Measurements from ENCODE around the gene BRME1. TPM values are rescaled to one million over a fixed set of nuclear protein-coding genes. Genes with fewer than 3 reads are reported as not detected.
A peak's percentile ranks its signal among the peaks of the same experiment; 100 is the strongest.

BRME1 gene
- total and polyA plus RNA-seq, 4 experiments from 2014 or later: 0.35 to 3.8 (median 1.7) TPM

DNA sequence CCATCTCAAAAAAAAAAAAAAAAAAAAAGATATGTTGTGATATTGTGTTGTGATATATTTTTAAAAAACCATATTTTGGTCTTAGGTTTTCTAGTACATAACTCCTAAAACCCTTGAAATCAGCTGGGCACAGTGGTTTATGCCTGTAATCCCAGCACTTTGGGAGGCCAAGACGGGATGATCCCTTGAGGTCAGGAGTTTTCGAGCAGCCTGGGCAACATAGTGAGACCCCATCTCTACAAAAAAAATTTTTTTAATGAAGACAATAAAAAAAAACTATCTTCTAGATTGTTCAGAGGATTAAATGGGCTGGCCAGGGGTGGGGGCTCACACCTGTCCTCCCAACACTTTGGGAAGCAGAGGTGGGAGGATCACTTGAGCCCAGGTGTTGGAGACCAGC, 45.1 kb upstream of the BRME1 start:
- Histone ChIP-seq H3K4me3 (ENCODE audit: low read length in 2 of 2) (no peak overlapping the region), H3K36me3 (ENCODE audit: insufficient read depth, low read length) (peaks cover 14% of the 10 kb centered on the region), H3K27me3 (ENCODE audit: insufficient read depth, low read length) (no peaks in the 10 kb centered on the region), H3K4me1 (ENCODE audit: insufficient read depth, low read length) (peaks cover 22% of the 10 kb centered on the region), H3K27ac (ENCODE audit: low read depth, low read length) (no peak overlapping the region), H3K9me3 (ENCODE audit: control insufficient read depth in 1 of 2, low read length in 2 of 2) (no peaks in the 10 kb centered on the region)
- peak overlapping the region in 1 of 8 donors; percentile 96 for H3K4me3 Mint-ChIP-seq
- H3K27me3 Mint-ChIP-seq: no peaks in the 10 kb centered on the region
- no peak for DNase-seq
- H3K4me1 Mint-ChIP-seq: peaks cover 12 to 28% (median 17%) of the 10 kb centered on the region in 4 donors
- ChIA-PET CTCF (ENCODE audit: partially characterized antibody) (interaction anchor here (1.5 to 3.0 kb wide), 3 partner anchors 68 to 124 kb away, joined by 4 to 10 read pairs (median 5); partner anchors contain the start of gene IL27RA), POLR2A (ENCODE audit: partially characterized antibody) (interaction anchor here (1.2 to 7.2 kb wide), 8 partner anchors 11 to 123 kb away, joined by 3 to 119 read pairs (median 12); partner anchors contain the start of genes IL27RA and RFX1)
- intact Hi-C loops (cut with micrococcal nuclease): loop anchor here (5.0 to 10.0 kb wide), 2 partner anchors 44 to 124 kb away; partner anchors contain the start of genes BRME1, CC2D1A and MISP3
- H3K27ac Mint-ChIP-seq: peak overlapping the region in 3 of 7 donors; percentile 86 to 99 (median 94)
- peaks cover 0 to 22% of the 10 kb centered on the region in 2 donors for H3K36me3 Mint-ChIP-seq
- H3K9me3 Mint-ChIP-seq: no peaks in the 10 kb centered on the region

DNA sequence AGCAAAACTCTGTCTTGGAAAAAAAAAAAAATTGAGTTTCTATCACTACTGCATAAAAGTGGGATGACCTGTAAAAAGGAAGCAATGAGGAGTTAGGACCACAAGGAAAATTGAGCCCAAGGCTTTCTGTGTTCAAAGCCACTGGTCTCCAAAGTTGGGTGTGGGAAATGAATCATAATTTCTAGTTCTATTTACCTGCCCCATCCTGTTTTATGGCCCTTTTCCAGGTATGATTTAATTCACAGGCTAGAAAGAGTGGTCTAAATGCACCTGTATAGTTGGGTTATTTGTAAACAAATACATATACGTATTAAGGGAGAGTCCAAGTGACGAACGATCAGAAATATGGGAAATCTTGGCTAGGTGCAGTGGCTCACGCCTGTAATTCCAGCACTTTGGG, 40.5 kb upstream of the BRME1 start:
- Mint-ChIP-seq H3K9me3 (peaks cover 0 to 4% (median 0%) of the 10 kb centered on the region in 8 donors), H3K27me3 (no peaks in the 10 kb centered on the region), H3K27ac (no peak overlapping the region), H3K4me1 (peaks cover 0 to 2% (median under 1%) of the 10 kb centered on the region in 4 donors), H3K36me3 (no peaks in the 10 kb centered on the region), H3K4me3 (no peak overlapping the region)
- intact Hi-C loops (cut with micrococcal nuclease): no loop called here
- Histone ChIP-seq H3K27ac (ENCODE audit: low read depth, low read length) (no peak overlapping the region), H3K9me3 (ENCODE audit: control insufficient read depth in 1 of 2, low read length in 2 of 2) (no peaks in the 10 kb centered on the region), H3K36me3 (ENCODE audit: insufficient read depth, low read length) (no peaks in the 10 kb centered on the region), H3K4me3 (ENCODE audit: low read length in 2 of 2) (no peak overlapping the region), H3K4me1 (ENCODE audit: insufficient read depth, low read length) (no peaks in the 10 kb centered on the region), H3K27me3 (ENCODE audit: insufficient read depth, low read length) (no peaks in the 10 kb centered on the region)
- POLR2A ChIA-PET (ENCODE audit: partially characterized antibody): no interaction called here
- no peak for DNase-seq
- CTCF ChIA-PET (ENCODE audit: partially characterized antibody): no interaction called here

GRCh38 chr19:13942023-13942684, 36.2 kb upstream of the BRME1 start:
- Histone ChIP-seq H3K9me3 (ENCODE audit: control insufficient read depth in 1 of 2, low read length in 2 of 2) (no peaks in the 10 kb centered on the region), H3K4me3 (ENCODE audit: low read length in 2 of 2) (no peak overlapping the region), H3K4me1 (ENCODE audit: insufficient read depth, low read length) (no peaks in the 10 kb centered on the region), H3K27me3 (ENCODE audit: insufficient read depth, low read length) (no peaks in the 10 kb centered on the region), H3K36me3 (ENCODE audit: insufficient read depth, low read length) (no peaks in the 10 kb centered on the region), H3K27ac (ENCODE audit: low read depth, low read length) (no peak overlapping the region)
- Mint-ChIP-seq H3K4me1 (peaks cover 0 to 2% (median 0%) of the 10 kb centered on the region in 4 donors), H3K9me3 (peaks cover 0 to 6% (median 0%) of the 10 kb centered on the region in 8 donors), H3K36me3 (no peaks in the 10 kb centered on the region), H3K27me3 (peaks cover 0 to 2% of the 10 kb centered on the region in 2 donors), H3K27ac (no peak overlapping the region), H3K4me3 (no peak overlapping the region)
- POLR2A ChIA-PET (ENCODE audit: partially characterized antibody): no interaction called here
- no peak for DNase-seq
- intact Hi-C loops (cut with micrococcal nuclease): no loop called here
- CTCF ChIA-PET (ENCODE audit: partially characterized antibody): no interaction called here

GRCh38 chr19:13938301-13939064, 32.6 kb upstream of the BRME1 start, which contains the start of gene PODNL1:
PODNL1 (minus strand) TSS chr19:13938417; CDS start chr19:13938181, 236 bp downstream.
- peaks cover 0 to 6% (median 0%) of the 10 kb centered on the region in 8 donors for H3K9me3 Mint-ChIP-seq
- intact Hi-C loops (cut with micrococcal nuclease): no loop called here
- no peaks in the 10 kb centered on the region for H3K9me3 ChIP-seq (ENCODE audit: control insufficient read depth in 1 of 2, low read length in 2 of 2)
- POLR2A ChIA-PET (ENCODE audit: partially characterized antibody): interaction anchor here (1.2 kb wide), 1 partner anchor 14 kb away, joined by 5 read pairs; the partner anchor contains the start of gene DCAF15
- no peak within 1 kb of the TSS for H3K27ac Mint-ChIP-seq
- peaks cover 3% of the 10 kb centered on the region for H3K27me3 ChIP-seq (ENCODE audit: insufficient read depth, low read length)
- peaks cover 0 to 5% of the 10 kb centered on the region in 2 donors for H3K27me3 Mint-ChIP-seq
- H3K36me3 ChIP-seq (ENCODE audit: insufficient read depth, low read length): no peaks in the 10 kb centered on the region
- H3K4me1 Mint-ChIP-seq: peaks cover 0 to 8% (median 2%) of the 10 kb centered on the region in 4 donors
- CTCF ChIA-PET (ENCODE audit: partially characterized antibody): interaction anchor here (1.0 to 1.3 kb wide), 3 partner anchors 35 to 121 kb away, joined by 3 to 4 read pairs (median 3); no protein-coding TSS in a partner anchor
- DNase-seq: no peak
- no peak within 1 kb of the TSS for H3K27ac ChIP-seq (ENCODE audit: low read depth, low read length)
- no peaks in the 10 kb centered on the region for H3K36me3 Mint-ChIP-seq
- no peaks in the 10 kb centered on the region for H3K4me1 ChIP-seq (ENCODE audit: insufficient read depth, low read length)
- no peak within 1 kb of the TSS for H3K4me3 Mint-ChIP-seq
- H3K4me3 ChIP-seq (ENCODE audit: low read length in 2 of 2): no peak within 1 kb of the TSS

GRCh38 chr19:13937479-13938300, 31.8 kb upstream of the BRME1 start:
- ChIA-PET CTCF (ENCODE audit: partially characterized antibody) (interaction anchor here (1.3 kb wide), 1 partner anchor 122 kb away, joined by 3 read pairs; no protein-coding TSS in a partner anchor), POLR2A (ENCODE audit: partially characterized antibody) (no interaction called here)
- Mint-ChIP-seq H3K27ac (no peak overlapping the region), H3K27me3 (peaks cover 0 to 7% of the 10 kb centered on the region in 2 donors), H3K9me3 (peaks cover 0 to 6% (median 0%) of the 10 kb centered on the region in 8 donors), H3K4me1 (peaks cover 0 to 10% (median 2%) of the 10 kb centered on the region in 4 donors), H3K4me3 (no peak overlapping the region), H3K36me3 (no peaks in the 10 kb centered on the region)
- Histone ChIP-seq H3K36me3 (ENCODE audit: insufficient read depth, low read length) (no peaks in the 10 kb centered on the region), H3K27me3 (ENCODE audit: insufficient read depth, low read length) (peaks cover 3% of the 10 kb centered on the region), H3K9me3 (ENCODE audit: control insufficient read depth in 1 of 2, low read length in 2 of 2) (no peaks in the 10 kb centered on the region), H3K4me1 (ENCODE audit: insufficient read depth, low read length) (no peaks in the 10 kb centered on the region), H3K4me3 (ENCODE audit: low read length in 2 of 2) (no peak overlapping the region), H3K27ac (ENCODE audit: low read depth, low read length) (no peak overlapping the region)
- no peak for DNase-seq
- intact Hi-C loops (cut with micrococcal nuclease): no loop called here

DNA sequence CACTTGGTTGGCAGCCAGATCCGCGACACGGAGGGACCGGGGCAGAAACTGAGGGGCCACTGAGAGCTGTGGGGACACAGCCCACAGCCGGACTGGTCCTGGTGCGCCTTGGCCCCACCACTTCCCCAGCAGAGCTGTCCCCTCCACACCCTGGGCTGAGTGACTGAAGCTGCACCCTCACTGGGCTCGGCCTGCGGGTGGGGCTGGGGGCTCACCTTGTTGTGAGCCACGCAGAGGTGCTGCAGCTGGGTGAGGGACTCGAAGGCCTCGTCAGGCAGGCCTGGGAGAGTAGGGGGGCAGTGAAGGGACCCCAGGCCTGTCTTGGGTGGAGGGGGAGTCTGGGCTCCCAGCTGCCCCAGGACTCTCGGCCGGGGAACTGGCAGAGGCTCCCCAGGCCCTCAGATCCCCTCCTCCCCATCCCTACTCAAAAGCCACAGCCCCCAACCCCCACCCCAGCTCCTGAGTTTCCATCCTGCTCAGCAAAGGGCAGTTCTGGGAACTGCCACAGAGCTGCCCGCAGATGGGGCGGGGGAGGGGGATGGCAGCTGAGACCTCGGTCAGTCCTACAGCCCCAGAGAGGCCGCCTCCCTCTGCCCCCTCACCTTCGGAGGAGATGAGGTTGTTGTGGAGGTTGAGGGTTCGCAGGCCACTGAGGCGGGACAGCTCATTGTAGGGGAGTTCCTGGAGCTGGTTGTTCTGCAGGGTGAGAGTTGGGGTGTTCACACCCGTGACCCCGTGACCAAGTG, 30.0 kb upstream of the BRME1 start:
- H3K4me3 ChIP-seq (ENCODE audit: low read length in 2 of 2): no peak overlapping the region
- ChIA-PET CTCF (ENCODE audit: partially characterized antibody) (interaction anchor here (1.9 kb wide), 1 partner anchor 33 kb away, joined by 6 read pairs; no protein-coding TSS in a partner anchor), POLR2A (ENCODE audit: partially characterized antibody) (interaction anchor here (1.0 to 1.2 kb wide), 3 partner anchors 17 to 96 kb away, joined by 3 read pairs; partner anchors contain the start of gene DCAF15)
- Mint-ChIP-seq H3K4me1 (peaks cover 0 to 10% (median 2%) of the 10 kb centered on the region in 4 donors), H3K36me3 (no peaks in the 10 kb centered on the region), H3K27me3 (peaks cover 0 to 7% of the 10 kb centered on the region in 2 donors), H3K4me3 (no peak overlapping the region), H3K27ac (no peak overlapping the region), H3K9me3 (peaks cover 0 to 2% (median 0%) of the 10 kb centered on the region in 8 donors)
- no peaks in the 10 kb centered on the region for H3K4me1 ChIP-seq (ENCODE audit: insufficient read depth, low read length)
- DNase-seq: no peak
- peaks cover 3% of the 10 kb centered on the region for H3K27me3 ChIP-seq (ENCODE audit: insufficient read depth, low read length)
- intact Hi-C loops (cut with micrococcal nuclease): no loop called here
- H3K27ac ChIP-seq (ENCODE audit: low read depth, low read length): no peak overlapping the region
- H3K9me3 ChIP-seq (ENCODE audit: control insufficient read depth in 1 of 2, low read length in 2 of 2): no peaks in the 10 kb centered on the region
- H3K36me3 ChIP-seq (ENCODE audit: insufficient read depth, low read length): no peaks in the 10 kb centered on the region
